ENCODE results near the gene GCK. TPM values are rescaled to one million over a fixed set of nuclear protein-coding genes. Genes with fewer than 3 reads are reported as not detected.

Gene GCK
- total and polyA plus RNA-seq, 2 of the 13 experiments (the other 11 are each of a cell fraction or from before 2014, with no cell fraction given): not detected

GRCh38 chr7:44100458-44101302 is 88.6 kb downstream of the GCK start (continued):
- TF ChIP-seq ZNF691 (CRISPR knock-in tag; IDR thresholded peaks at IDR 0.05; ENCODE audit: borderline replicate concordance, low read depth): no peak
- peak; percentile 39; the same call in 1 of the 2 replicates for TF ChIP-seq DRAP1 (CRISPR knock-in tag; IDR thresholded peaks at IDR 0.05)
- TF ChIP-seq MAX (IDR thresholded peaks at IDR 0.05): peak; percentile 27; the same call in 1 of the 2 replicates
- TF ChIP-seq SCMH1 (CRISPR knock-in tag; IDR thresholded peaks at IDR 0.05; ENCODE audit: borderline replicate concordance): no peak
- peak; percentile 60 for TF ChIP-seq ZFX (CRISPR knock-in tag; IDR thresholded peaks at IDR 0.05; ENCODE audit: low read depth)
- TF ChIP-seq HMGXB3 (CRISPR knock-in tag; IDR thresholded peaks at IDR 0.05; ENCODE audit: borderline replicate concordance): peak; percentile 37; the same call in 1 of the 2 replicates
- 0 out of 2 replicates have a peak, but pooled peaks have one; percentile 29 for TF ChIP-seq ZNF710 (CRISPR knock-in tag; IDR thresholded peaks at IDR 0.05; ENCODE audit: borderline replicate concordance)

Measured in HepG2 (cell line).